Activated CD8-positive, alpha-beta T cell treated with anti-CD3 and anti-CD28 coated beads for 36 hours (primary cell): ENCODE data around the gene RCSD1. TPM values are rescaled to one million over a fixed set of nuclear protein-coding genes. Genes with fewer than 3 reads are reported as not detected.

Source experiments
- ATAC-seq: fragments of 200-7000 bp; cut with Tn5 transposase; one replicate; pipeline ENCODE4 v1.10.0; 2021; ENCODE audit warnings: mild to moderate bottlenecking, moderate library complexity
- CTCF ChIA-PET: fragments of 350-600 bp; sonication (Branson Sonifier 250); formaldehyde crosslinking; loops from one replicate; lab custom pipeline; 2021; ENCODE audit warnings: antibody characterized with exemption; lab: Charles Lee
- POLR2A ChIA-PET: fragments of 350-600 bp; sonication (Branson Sonifier 250); formaldehyde crosslinking; loops from one replicate; lab custom pipeline; 2021; ENCODE audit warnings: antibody characterized with exemption; lab: Charles Lee
- DNase-seq: peaks from one replicate; pipeline ENCODE4 v3.0.0-alpha.2; 2020
- H3K27ac Mint-ChIP-seq: one replicate; pipeline ENCODE4 v1.8.0; 2021; ENCODE audit warnings: mild to moderate bottlenecking, mixed read lengths
- H3K27me3 Mint-ChIP-seq: one replicate; pipeline ENCODE4 v1.8.0; 2021; ENCODE audit warnings: mixed read lengths
- H3K36me3 Mint-ChIP-seq: one replicate; pipeline ENCODE4 v1.8.0; 2021; ENCODE audit warnings: low read depth, mixed read lengths
- H3K4me1 Mint-ChIP-seq: one replicate; pipeline ENCODE4 v1.8.0; 2021; ENCODE audit warnings: low read depth, mixed read lengths
- H3K4me3 Mint-ChIP-seq: one replicate; pipeline ENCODE4 v1.8.0; 2021; ENCODE audit warnings: mild to moderate bottlenecking, moderate library complexity, mixed read lengths
- H3K9me3 Mint-ChIP-seq: one replicate; pipeline ENCODE4 v1.8.0; 2021; ENCODE audit warnings: mixed read lengths
- CTCF ChIP-seq: fragments of 200-600 bp; IDR thresholded peaks from one replicate; pipeline ENCODE4 v1.8.0; 2022; ENCODE audit warnings: antibody characterized with exemption, mild to moderate bottlenecking
- intact Hi-C: fragments of 100-400 bp; cut with micrococcal nuclease; formaldehyde crosslinking; loops from one replicate; pipeline ENCODE4 v1.10.0; 2022
- total RNA-seq, 2 experiments: library from RNA; stranded (reverse); gene quantifications; one replicate each; pipeline ENCODE4 v1.2.3, GENCODE V29; 2021

Gene RCSD1
- total RNA-seq, 2 experiments from 2014 or later: 66.4 to 67.9 TPM

DNA sequence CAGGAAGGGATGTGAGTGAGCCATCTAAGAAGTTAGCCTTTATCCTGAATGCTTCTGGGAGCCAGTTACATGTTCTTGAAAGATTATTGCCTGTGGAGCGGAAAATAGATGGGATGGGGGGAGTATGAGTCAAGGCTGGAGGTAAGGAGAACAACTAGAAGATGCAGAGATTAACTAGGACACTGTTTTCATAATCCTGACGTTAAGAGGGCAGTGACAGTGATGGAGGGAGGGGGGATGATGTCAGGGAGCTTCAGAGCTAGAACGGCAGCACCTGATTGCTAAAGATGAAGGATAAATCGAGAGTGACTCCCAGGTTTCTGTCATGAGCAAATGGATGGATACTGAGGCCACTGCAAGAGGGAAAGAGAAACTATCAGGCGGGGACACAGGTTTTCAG, 10.0 kb upstream of the RCSD1 start:
- Mint-ChIP-seq H3K4me1 (peaks cover 52% of the 10 kb centered on the region), H3K36me3 (peaks cover 5% of the 10 kb centered on the region), H3K27me3 (no peaks in the 10 kb centered on the region), H3K4me3 (no peak overlapping the region), H3K27ac (no peak overlapping the region), H3K9me3 (peaks cover 5% of the 10 kb centered on the region)
- no peak for TF ChIP-seq CTCF
- ATAC-seq (no peak), DNase-seq (no peak)
- POLR2A ChIA-PET: interaction anchor here (1.3 kb wide), 1 partner anchor 8 kb away, joined by 6 read pairs; no protein-coding TSS in a partner anchor
- CTCF ChIA-PET: interaction anchor here (1.0 to 1.7 kb wide), 2 partner anchors 8 to 19 kb away, joined by 3 to 4 read pairs; no protein-coding TSS in a partner anchor
- intact Hi-C loops: no loop called here

DNA sequence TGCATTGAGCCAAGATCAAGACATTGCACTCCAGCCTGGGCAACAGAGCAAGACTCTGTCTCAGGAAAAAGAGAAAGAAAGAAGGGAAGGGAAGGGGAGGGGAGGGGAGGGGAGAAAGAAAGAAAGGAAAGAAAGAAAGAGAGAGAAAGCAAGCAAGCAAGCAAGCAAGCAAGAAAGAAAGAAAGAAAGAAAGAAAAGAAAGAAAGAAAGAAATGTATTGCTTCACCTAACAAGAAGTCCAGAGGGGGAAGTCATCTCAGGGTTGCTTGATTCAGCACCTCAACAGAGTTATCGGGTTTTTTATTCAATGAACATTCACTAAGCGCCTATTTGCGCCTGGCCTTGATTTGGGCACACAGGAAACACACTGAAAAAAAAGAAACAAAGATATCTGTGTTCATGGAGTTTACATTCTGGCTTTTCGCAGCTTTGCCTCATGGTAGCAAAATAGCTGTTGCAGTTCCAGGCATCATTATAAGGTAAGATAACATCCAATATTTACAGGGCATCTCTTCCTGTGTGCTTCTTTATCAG, 8.2 kb upstream of the RCSD1 start:
- no peak overlapping the region for H3K4me3 Mint-ChIP-seq
- no peak for ATAC-seq

DNA sequence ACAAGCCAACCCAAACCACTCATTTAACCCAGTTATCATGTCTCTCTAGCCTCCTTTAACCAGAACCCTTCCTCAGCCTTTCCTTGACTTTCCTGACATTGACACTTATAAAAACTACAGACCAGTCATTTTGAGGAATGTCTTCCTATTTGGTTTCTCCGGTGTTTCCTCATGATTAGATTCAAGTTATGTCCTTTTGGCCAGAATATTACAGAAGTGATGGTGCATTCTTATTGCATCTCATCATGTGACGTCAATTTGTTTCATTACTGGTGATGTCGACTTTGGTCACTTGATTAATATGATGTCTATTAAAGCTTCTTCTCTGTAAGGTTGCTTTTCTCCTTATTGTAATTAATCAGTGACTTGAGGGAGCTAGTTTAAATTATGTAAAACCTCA, 6.1 kb upstream of the RCSD1 start:
- Mint-ChIP-seq H3K4me1 (peaks cover 42% of the 10 kb centered on the region), H3K36me3 (peaks cover 5% of the 10 kb centered on the region), H3K9me3 (peaks cover 7% of the 10 kb centered on the region), H3K27me3 (no peaks in the 10 kb centered on the region), H3K27ac (no peak overlapping the region), H3K4me3 (no peak overlapping the region)
- intact Hi-C loops: no loop called here
- ChIA-PET CTCF (interaction anchor here (3.8 kb wide), 1 partner anchor 24 kb away, joined by 9 read pairs; no protein-coding TSS in a partner anchor), POLR2A (interaction anchor here (0.9 kb wide), 1 partner anchor 23 kb away, joined by 3 read pairs; no protein-coding TSS in a partner anchor)
- no peak for TF ChIP-seq CTCF
- DNase-seq (no peak), ATAC-seq (no peak)

More for the DNA sequence above, 8.2 kb upstream of the RCSD1 start:
- DNase-seq: no peak
- intact Hi-C loops: no loop called here
- Mint-ChIP-seq H3K36me3 (peaks cover 5% of the 10 kb centered on the region), H3K27me3 (no peaks in the 10 kb centered on the region), H3K4me1 (peaks cover 48% of the 10 kb centered on the region), H3K27ac (peak overlapping the region; percentile 26), H3K9me3 (peaks cover 7% of the 10 kb centered on the region)
- ChIA-PET CTCF (interaction anchor here (1.2 to 3.8 kb wide), 2 partner anchors 21 to 66 kb away, joined by 4 to 9 read pairs; no protein-coding TSS in a partner anchor), POLR2A (no interaction called here)
- no peak for TF ChIP-seq CTCF

GRCh38 chr1:167625040-167625823, 4.8 kb upstream of the RCSD1 start:
- H3K4me3 Mint-ChIP-seq: no peak overlapping the region
- intact Hi-C loops: no loop called here
- POLR2A ChIA-PET: interaction anchor here (0.9 kb wide), 1 partner anchor 25 kb away, joined by 3 read pairs; no protein-coding TSS in a partner anchor
- H3K9me3 Mint-ChIP-seq: peaks cover 7% of the 10 kb centered on the region
- no peak overlapping the region for H3K27ac Mint-ChIP-seq
- CTCF ChIA-PET: interaction anchor here (3.8 kb wide), 1 partner anchor 25 kb away, joined by 9 read pairs; no protein-coding TSS in a partner anchor
- H3K4me1 Mint-ChIP-seq: peaks cover 46% of the 10 kb centered on the region
- H3K27me3 Mint-ChIP-seq: no peaks in the 10 kb centered on the region
- DNase-seq (no peak), ATAC-seq (no peak)
- no peak for TF ChIP-seq CTCF
- peaks cover 5% of the 10 kb centered on the region for H3K36me3 Mint-ChIP-seq

- Mint-ChIP-seq H3K4me1 (peaks cover 41% of the 10 kb centered on the region), H3K9me3 (peaks cover 7% of the 10 kb centered on the region), H3K4me3 (peak overlapping the region; percentile 89), H3K27me3 (no peaks in the 10 kb centered on the region), H3K27ac (peak overlapping the region; percentile 95), H3K36me3 (peaks cover 22% of the 10 kb centered on the region)
- intact Hi-C loops: no loop called here
- POLR2A ChIA-PET: interaction anchor here (0.7 to 3.7 kb wide), 9 partner anchors 8 to 181 kb away, joined by 3 to 21 read pairs (median 4); no protein-coding TSS in a partner anchor
- CTCF ChIA-PET: interaction anchor here (0.9 to 3.2 kb wide), 9 partner anchors 8 to 87 kb away, joined by 4 to 17 read pairs (median 5); no protein-coding TSS in a partner anchor
- TF ChIP-seq CTCF: no peak
- peak; percentile 8 for ATAC-seq
- DNase-seq: peak; percentile 44
Measured at GRCh38 chr1:167627615-167627864, 2.5 kb upstream of the RCSD1 start.
